GM12891 (cell line): ENCODE measurements around the gene IRX4.

Experiments
- POLR2A ChIP-seq: IDR thresholded peaks from 2 replicates; pipeline ENCODE4 v1.6.1; 2011; ENCODE audit warnings: low read depth, low read length, control low read depth
- POLR2AphosphoS5 ChIP-seq: IDR thresholded peaks from 2 replicates; pipeline ENCODE4 v1.6.1; 2011; ENCODE audit warnings: low read depth, low read length, control low read depth
- SPI1 ChIP-seq: IDR thresholded peaks from 2 replicates; pipeline ENCODE4 v1.6.1; 2011; ENCODE audit warnings: low read depth, low read length, control low read depth
- TAF1 ChIP-seq: IDR thresholded peaks from 2 replicates; pipeline ENCODE4 v1.6.1; 2011; ENCODE audit warnings: low read depth, low read length, control low read depth

DNA sequence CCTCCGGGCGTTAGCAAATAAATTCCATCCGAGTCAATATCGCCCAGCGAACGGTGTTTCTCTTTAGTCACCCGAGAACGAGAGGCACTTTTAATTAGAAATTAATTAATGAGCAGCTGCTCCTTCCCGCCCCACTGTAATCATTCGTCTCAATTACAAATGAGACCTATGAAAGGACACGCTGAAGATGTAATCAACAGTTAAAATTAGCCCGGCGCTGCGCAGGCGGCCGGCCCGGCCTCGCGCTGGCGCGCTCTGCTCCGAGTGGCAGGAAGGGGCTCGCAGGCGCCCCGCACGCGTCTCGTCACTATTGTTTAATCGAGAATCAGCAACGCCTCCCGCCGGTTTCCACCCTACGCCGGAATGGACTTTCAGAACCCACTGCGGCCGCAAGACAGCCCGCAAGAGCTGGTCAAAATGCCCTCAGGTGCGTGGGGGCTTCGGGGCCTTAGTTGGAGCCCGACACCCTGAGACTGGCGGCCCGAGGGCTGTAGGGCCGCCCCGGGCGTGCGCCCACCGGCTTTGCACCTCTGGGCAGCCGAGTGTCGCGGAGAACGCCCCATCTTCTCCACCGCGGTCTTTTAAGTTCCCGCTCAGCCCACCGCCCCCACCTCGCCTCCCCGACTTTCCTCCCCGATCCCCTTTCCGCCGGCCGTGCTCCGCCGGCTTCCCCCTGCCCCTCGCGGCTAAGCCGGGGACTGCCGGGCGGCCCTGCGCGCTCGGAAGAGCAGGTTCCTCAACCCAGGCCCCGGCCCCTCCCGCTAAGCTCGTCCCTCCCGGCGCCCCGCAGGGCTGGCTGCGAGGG, 597 bp upstream of the IRX4 start:
- no peak for TF ChIP-seq TAF1
- no peak for TF ChIP-seq POLR2A
- no peak for TF ChIP-seq POLR2AphosphoS5
- no peak for TF ChIP-seq SPI1
